PC-3 (cell line): ENCODE results near the gene TIE1. TPM values are rescaled to one million over a fixed set of nuclear protein-coding genes. Genes with fewer than 3 reads are reported as not detected.

Experiments used
- ATAC-seq: fragments of 200-7000 bp; cut with Tn5 transposase; 2 replicates; pipeline ENCODE4 v1.9.1; 2020; ENCODE audit warnings: mild to moderate bottlenecking, moderate library complexity
- BruUV-seq: library from RNA; stranded (reverse); fragments of 400-500 nt; replicated peaks from 2 replicates; lab custom pipeline; 2021; lab: Mats Ljungman, UMichigan
- CTCF ChIA-PET: fragments of 300-600 bp; sonication (Branson Sonifier 250); formaldehyde crosslinking; loops from one replicate; lab custom pipeline; 2022; ENCODE audit warnings: antibody characterized with exemption; lab: Charles Lee
- POLR2A ChIA-PET: fragments of 300-600 bp; sonication (Branson Sonifier 250); formaldehyde crosslinking; loops from one replicate; lab custom pipeline; 2022; ENCODE audit warnings: antibody characterized with exemption; ENCODE audit not compliant: unreplicated experiment; lab: Charles Lee
- DNase-seq: peaks from one replicate; pipeline ENCODE4 v3.0.0-alpha.2; 2015
- H2AFZ ChIP-seq: fragments of 300-600 bp; sonication (generic); 2 replicates; pipeline ENCODE4 v1.6.0; 2016; ENCODE audit warnings: antibody characterized with exemption, low read length
- H3F3A ChIP-seq: fragments of 300-600 bp; sonication (generic); one replicate; pipeline ENCODE4 v1.6.0; 2017; ENCODE audit warnings: antibody characterized with exemption, low read length, control low read depth, mild to moderate bottlenecking; ENCODE audit not compliant: unreplicated experiment
- H3K27ac ChIP-seq: fragments of 300-600 bp; sonication (generic); 2 replicates; pipeline ENCODE4 v1.5.1; 2016; ENCODE audit warnings: mild to moderate bottlenecking, low read length
- H3K27me3 ChIP-seq: fragments of 300-600 bp; sonication (generic); 2 replicates; pipeline ENCODE4 v1.6.1; 2016; ENCODE audit warnings: low read length, mixed read lengths
- H3K36me3 ChIP-seq: fragments of 300-600 bp; sonication (generic); 2 replicates; pipeline ENCODE4 v1.6.1; 2016; ENCODE audit warnings: low read depth, mixed run types, low read length, mixed read lengths
- H3K4me1 ChIP-seq: fragments of 300-600 bp; sonication (generic); 2 replicates; pipeline ENCODE4 v1.5.1; 2016; ENCODE audit warnings: low read length; ENCODE audit not compliant: insufficient read depth
- H3K4me2 ChIP-seq: fragments of 300-600 bp; sonication (generic); 2 replicates; pipeline ENCODE4 v1.6.0; 2016; ENCODE audit warnings: low read length
- H3K4me3 ChIP-seq: fragments of 300-600 bp; sonication (generic); 2 replicates; pipeline ENCODE4 v1.5.1; 2016; ENCODE audit warnings: mild to moderate bottlenecking, low read length, mixed read lengths
- H3K79me2 ChIP-seq: fragments of 300-600 bp; sonication (generic); 2 replicates; pipeline ENCODE4 v1.6.1; 2017; ENCODE audit warnings: low read length, mixed read lengths
- H3K9ac ChIP-seq: fragments of 300-600 bp; sonication (generic); 2 replicates; pipeline ENCODE4 v1.6.0; 2016; ENCODE audit warnings: mild to moderate bottlenecking, low read length
- H3K9me2 ChIP-seq: fragments of 300-600 bp; sonication (generic); replicated peaks from 2 replicates; pipeline ENCODE4 v1.6.1; 2016; ENCODE audit warnings: mixed run types, low read length, mixed read lengths
- H3K9me3 ChIP-seq: fragments of 300-600 bp; sonication (generic); 2 replicates; pipeline ENCODE4 v1.6.1; 2016; ENCODE audit warnings: low read length, mixed read lengths
- H4K20me1 ChIP-seq: fragments of 300-600 bp; sonication (generic); 2 replicates; pipeline ENCODE4 v1.6.1; 2016; ENCODE audit warnings: low read length, mixed read lengths
- CTCF ChIP-seq: fragments of 300-600 bp; sonication (generic); conservative IDR thresholded peaks from 2 replicates; pipeline ENCODE4 v1.5.1; 2017; ENCODE audit warnings: antibody characterized with exemption, low read depth, mild to moderate bottlenecking, low read length
- EZH2 ChIP-seq: fragments of 300-600 bp; sonication (generic); IDR thresholded peaks from one replicate; pipeline ENCODE4 v1.6.1; 2017; ENCODE audit warnings: antibody characterized with exemption, mild to moderate bottlenecking, low read length; ENCODE audit not compliant: unreplicated experiment
- EZH2phosphoT487 ChIP-seq: fragments of 300-600 bp; sonication (generic); IDR thresholded peaks from 2 replicates; pipeline ENCODE4 v1.6.1; 2018; ENCODE audit warnings: mild to moderate bottlenecking, antibody characterized with exemption, low read length, borderline replicate concordance
- intact Hi-C: fragments of 100-400 bp; cut with micrococcal nuclease; formaldehyde crosslinking; loops from 2 replicates; pipeline ENCODE4 v1.9.0; 2023
- total RNA-seq: library from RNA; depleted of rRNA; stranded (reverse); fragments of >200 nt; gene quantifications from 2 replicates; pipeline ENCODE4 v1.2.3, GENCODE V29; 2014

The TIE1 gene
- total RNA-seq, 1 experiment from 2014 or later, result 1.5 TPM

DNA sequence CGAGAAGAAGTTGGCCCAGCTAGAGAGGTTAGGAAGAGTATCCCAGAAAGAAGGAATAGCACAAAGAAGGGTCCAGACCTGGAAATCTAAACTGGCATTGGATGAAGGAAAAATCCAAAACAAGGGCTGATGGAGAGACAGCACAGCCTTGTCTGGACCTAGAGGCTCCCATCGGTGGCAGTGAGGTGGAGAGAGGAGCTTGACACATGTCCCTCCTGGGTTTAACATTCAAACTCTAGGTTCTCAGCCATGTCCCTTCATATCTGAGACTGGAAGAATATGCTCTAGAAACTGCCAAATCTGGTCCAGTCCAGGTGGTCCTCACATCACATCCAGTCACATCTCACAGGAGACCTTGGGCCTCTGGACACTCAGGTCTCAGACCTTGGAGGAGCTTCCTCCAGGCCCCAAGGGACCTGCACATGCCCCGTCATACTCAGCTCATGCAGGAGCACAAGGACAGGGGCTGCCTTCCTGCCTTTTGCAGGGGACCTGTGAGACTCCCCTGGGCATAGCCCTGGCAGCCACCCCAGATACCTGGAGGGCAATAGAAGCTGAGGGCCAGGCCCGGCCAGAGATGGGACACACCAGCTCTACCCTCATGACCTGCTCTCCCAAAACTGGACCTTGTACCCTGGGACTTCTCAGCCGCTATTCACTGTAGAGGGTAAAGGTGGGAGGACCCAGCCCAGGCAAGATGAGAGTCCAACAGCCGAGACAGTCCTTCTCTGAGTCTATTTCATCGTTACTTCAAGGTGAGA lies 23.5 kb upstream of the TIE1 start:
- Histone ChIP-seq H3F3A (no peaks in the 10 kb centered on the region), H3K9ac (no peak overlapping the region), H3K36me3 (no peaks in the 10 kb centered on the region), H4K20me1 (no peaks in the 10 kb centered on the region), H3K9me3 (no peaks in the 10 kb centered on the region), H3K27me3 (no peaks in the 10 kb centered on the region), H3K4me2 (no peak overlapping the region), H3K9me2 (no peaks in the 10 kb centered on the region), H3K27ac (no peak overlapping the region), H3K79me2 (no peaks in the 10 kb centered on the region), H3K4me3 (no peak overlapping the region), H2AFZ (no peak overlapping the region), H3K4me1 (peaks cover 7% of the 10 kb centered on the region; the same call in 1 of the 2 replicates)
- no peak for DNase-seq
- intact Hi-C loops, result no loop called here
- no peak for ATAC-seq
- no TSS peak for BruUV-seq
- ChIA-PET CTCF (no interaction called here), POLR2A (no interaction called here)
- no peak for TF ChIP-seq CTCF
- TF ChIP-seq EZH2, result no peak
- TF ChIP-seq EZH2phosphoT487, result no peak

DNA sequence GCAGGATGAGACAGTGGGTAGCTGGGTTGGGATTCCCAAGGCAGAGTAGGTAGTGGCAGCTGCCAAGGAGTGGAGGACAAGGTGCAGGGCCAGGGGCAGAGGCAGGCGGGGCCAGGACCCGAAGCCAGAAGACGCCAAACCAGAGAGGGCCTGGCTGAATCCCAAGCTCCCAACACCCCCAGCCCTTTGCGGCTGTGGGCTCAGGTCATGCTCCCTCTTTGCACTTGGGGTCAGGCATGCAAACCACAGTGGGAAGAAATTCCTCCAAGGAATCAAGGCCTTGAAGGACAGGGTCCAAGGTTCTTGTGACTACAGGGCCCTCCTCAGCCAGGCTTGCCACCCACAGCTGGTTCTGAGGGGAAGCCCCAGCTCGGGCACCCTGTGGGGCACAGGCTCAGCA lies 21.6 kb upstream of the TIE1 start:
- BruUV-seq, result no TSS peak
- POLR2A ChIA-PET, result no interaction called here
- Histone ChIP-seq H3K9me2 (no peaks in the 10 kb centered on the region), H3F3A (no peaks in the 10 kb centered on the region), H3K27ac (no peak overlapping the region), H3K36me3 (no peaks in the 10 kb centered on the region), H2AFZ (no peak overlapping the region), H3K9ac (no peak overlapping the region), H4K20me1 (no peaks in the 10 kb centered on the region), H3K4me1 (peaks cover 5% of the 10 kb centered on the region; the same call in 1 of the 2 replicates), H3K27me3 (no peaks in the 10 kb centered on the region), H3K9me3 (no peaks in the 10 kb centered on the region), H3K79me2 (0 out of 2 replicates have a peak, but pooled peaks cover 2% of the 10 kb centered on the region), H3K4me3 (no peak overlapping the region), H3K4me2 (no peak overlapping the region)
- DNase-seq (no peak), ATAC-seq (no peak)
- CTCF ChIA-PET, result no interaction called here
- TF ChIP-seq CTCF (no peak), EZH2 (no peak), EZH2phosphoT487 (no peak)
- intact Hi-C loops, result no loop called here

- CTCF ChIA-PET, result no interaction called here
- intact Hi-C loops, result no loop called here
- POLR2A ChIA-PET, result no interaction called here
Observed at GRCh38 chr1:43279666-43280065, 21.1 kb upstream of the TIE1 start.

More at GRCh38 chr1:43279666-43280065, 21.1 kb upstream of the TIE1 start:
- no peak overlapping the region for H3K4me3 ChIP-seq
- no peaks in the 10 kb centered on the region for H3F3A ChIP-seq
- no TSS peak for BruUV-seq
- H3K9me2 ChIP-seq, result no peaks in the 10 kb centered on the region
- H3K36me3 ChIP-seq, result no peaks in the 10 kb centered on the region
- H3K79me2 ChIP-seq, result peaks cover 7% of the 10 kb centered on the region; the same call in 1 of the 2 replicates
- no peak overlapping the region for H3K27ac ChIP-seq
- TF ChIP-seq EZH2phosphoT487 (no peak), EZH2 (no peak), CTCF (no peak)
- ATAC-seq, result no peak
- no peak for DNase-seq
- H4K20me1 ChIP-seq, result no peaks in the 10 kb centered on the region
- no peak overlapping the region for H2AFZ ChIP-seq
- H3K27me3 ChIP-seq, result no peaks in the 10 kb centered on the region
- H3K4me2 ChIP-seq, result no peak overlapping the region
- peaks cover 4% of the 10 kb centered on the region for H3K4me1 ChIP-seq
- H3K9me3 ChIP-seq, result no peaks in the 10 kb centered on the region
- H3K9ac ChIP-seq, result no peak overlapping the region
